Liver (tissue), 3 donors: Measurements from ENCODE around the gene PRKCH.

Source experiments
- EGR1 ChIP-seq, 2 donors: IDR thresholded peaks; 2 replicates each; pipeline ENCODE4 v1.6.1; 2016 to 2018; ENCODE audit warnings: antibody characterized with exemption in 2 of 2, low read depth in 2 of 2
- GABPA ChIP-seq, 2 donors: IDR thresholded peaks in 1 of 2; conservative IDR thresholded peaks in 1 of 2; 2 replicates each; pipeline ENCODE4 v1.6.1; 2016; ENCODE audit warnings: antibody characterized with exemption in 2 of 2, mild to moderate bottlenecking in 1 of 2, moderate library complexity in 1 of 2
- HNF4A ChIP-seq, 2 donors: conservative IDR thresholded peaks; 2 replicates each; pipeline ENCODE4 v1.6.1; 2016; ENCODE audit warnings: antibody characterized with exemption in 2 of 2, mild to moderate bottlenecking in 2 of 2
- NR2F2 ChIP-seq: IDR thresholded peaks from 2 replicates; pipeline ENCODE4 v1.6.1; 2016; ENCODE audit warnings: antibody characterized with exemption
- RXRA ChIP-seq, 2 donors: IDR thresholded peaks; 2 replicates each; pipeline ENCODE4 v1.6.1; 2017 to 2018; ENCODE audit warnings: antibody characterized with exemption in 2 of 2, mild to moderate bottlenecking in 1 of 2
- SP1 ChIP-seq: IDR thresholded peaks from 2 replicates; pipeline ENCODE4 v1.6.1; 2018; ENCODE audit warnings: antibody characterized with exemption, mild to moderate bottlenecking
- TAF1 ChIP-seq: conservative IDR thresholded peaks from 2 replicates; pipeline ENCODE4 v1.6.1; 2016; ENCODE audit warnings: antibody characterized with exemption, mild to moderate bottlenecking
- YY1 ChIP-seq: IDR thresholded peaks from 2 replicates; pipeline ENCODE4 v1.6.1; 2016; ENCODE audit warnings: antibody characterized with exemption, mild to moderate bottlenecking
- TF ChIP-seq, protein P1 (sequence below): IDR thresholded peaks from 2 replicates; pipeline ENCODE4 v1.6.1; 2016; ENCODE audit warnings: antibody characterized with exemption
- TF ChIP-seq, protein P2 (sequence below): fragments of 150-350 bp; IDR thresholded peaks from 2 replicates; pipeline ENCODE4 v1.5.1; 2017; ENCODE audit warnings: improper control_type of control experiment, low read depth, low read length; ENCODE audit not compliant: missing input control
- TF ChIP-seq, protein P3 (sequence below): IDR thresholded peaks from 2 replicates; pipeline ENCODE4 v1.6.1; 2016; ENCODE audit warnings: antibody characterized with exemption
- donor health status: healthy.
- donor health status: healthy.

DNA sequence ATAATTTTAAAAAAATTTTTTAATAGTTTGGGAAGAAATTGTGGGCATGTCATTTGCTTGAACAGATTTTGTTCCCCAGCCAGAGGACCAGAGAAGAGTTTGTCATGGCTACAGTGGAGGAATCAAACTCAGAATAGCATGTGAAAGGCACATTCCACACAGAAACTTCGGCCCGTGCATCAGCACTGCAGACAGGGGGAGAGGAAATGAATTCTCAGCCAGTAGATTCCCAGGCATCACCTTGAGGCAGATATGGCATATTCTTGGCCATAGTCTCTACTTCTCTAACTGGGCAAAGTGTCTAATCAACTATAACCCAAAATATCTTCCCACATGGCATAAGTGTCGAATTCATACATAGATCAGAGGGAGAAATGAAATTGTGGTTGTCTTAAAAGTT lies 153.3 kb downstream of the PRKCH start:
- TF ChIP-seq, protein P1, sequence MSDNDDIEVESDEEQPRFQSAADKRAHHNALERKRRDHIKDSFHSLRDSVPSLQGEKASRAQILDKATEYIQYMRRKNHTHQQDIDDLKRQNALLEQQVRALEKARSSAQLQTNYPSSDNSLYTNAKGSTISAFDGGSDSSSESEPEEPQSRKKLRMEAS: no peak
- TF ChIP-seq, protein P2, sequence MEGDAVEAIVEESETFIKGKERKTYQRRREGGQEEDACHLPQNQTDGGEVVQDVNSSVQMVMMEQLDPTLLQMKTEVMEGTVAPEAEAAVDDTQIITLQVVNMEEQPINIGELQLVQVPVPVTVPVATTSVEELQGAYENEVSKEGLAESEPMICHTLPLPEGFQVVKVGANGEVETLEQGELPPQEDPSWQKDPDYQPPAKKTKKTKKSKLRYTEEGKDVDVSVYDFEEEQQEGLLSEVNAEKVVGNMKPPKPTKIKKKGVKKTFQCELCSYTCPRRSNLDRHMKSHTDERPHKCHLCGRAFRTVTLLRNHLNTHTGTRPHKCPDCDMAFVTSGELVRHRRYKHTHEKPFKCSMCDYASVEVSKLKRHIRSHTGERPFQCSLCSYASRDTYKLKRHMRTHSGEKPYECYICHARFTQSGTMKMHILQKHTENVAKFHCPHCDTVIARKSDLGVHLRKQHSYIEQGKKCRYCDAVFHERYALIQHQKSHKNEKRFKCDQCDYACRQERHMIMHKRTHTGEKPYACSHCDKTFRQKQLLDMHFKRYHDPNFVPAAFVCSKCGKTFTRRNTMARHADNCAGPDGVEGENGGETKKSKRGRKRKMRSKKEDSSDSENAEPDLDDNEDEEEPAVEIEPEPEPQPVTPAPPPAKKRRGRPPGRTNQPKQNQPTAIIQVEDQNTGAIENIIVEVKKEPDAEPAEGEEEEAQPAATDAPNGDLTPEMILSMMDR: no peak
- TF ChIP-seq HNF4A (conservative IDR thresholded peaks at IDR 0.05) (no peak), NR2F2 (no peak), TAF1 (no peak), RXRA (IDR thresholded peaks at IDR 0.05) (no peak), EGR1 (IDR thresholded peaks at IDR 0.05; ENCODE audit: low read depth in 2 of 2) (no peak), GABPA (IDR thresholded peaks at IDR 0.05 in 1 of 2, conservative IDR thresholded peaks at IDR 0.05 in 1 of 2) (no peak), YY1 (no peak), SP1 (no peak)
- TF ChIP-seq, protein P3, sequence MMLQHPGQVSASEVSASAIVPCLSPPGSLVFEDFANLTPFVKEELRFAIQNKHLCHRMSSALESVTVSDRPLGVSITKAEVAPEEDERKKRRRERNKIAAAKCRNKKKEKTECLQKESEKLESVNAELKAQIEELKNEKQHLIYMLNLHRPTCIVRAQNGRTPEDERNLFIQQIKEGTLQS: no peak
